ENCODE measurements around the gene MAOB.

The MAOB gene

GRCh38 chrX:43860646-43861370 lies 21.4 kb downstream of the MAOB start:
- DNase-seq = no peak

DNA sequence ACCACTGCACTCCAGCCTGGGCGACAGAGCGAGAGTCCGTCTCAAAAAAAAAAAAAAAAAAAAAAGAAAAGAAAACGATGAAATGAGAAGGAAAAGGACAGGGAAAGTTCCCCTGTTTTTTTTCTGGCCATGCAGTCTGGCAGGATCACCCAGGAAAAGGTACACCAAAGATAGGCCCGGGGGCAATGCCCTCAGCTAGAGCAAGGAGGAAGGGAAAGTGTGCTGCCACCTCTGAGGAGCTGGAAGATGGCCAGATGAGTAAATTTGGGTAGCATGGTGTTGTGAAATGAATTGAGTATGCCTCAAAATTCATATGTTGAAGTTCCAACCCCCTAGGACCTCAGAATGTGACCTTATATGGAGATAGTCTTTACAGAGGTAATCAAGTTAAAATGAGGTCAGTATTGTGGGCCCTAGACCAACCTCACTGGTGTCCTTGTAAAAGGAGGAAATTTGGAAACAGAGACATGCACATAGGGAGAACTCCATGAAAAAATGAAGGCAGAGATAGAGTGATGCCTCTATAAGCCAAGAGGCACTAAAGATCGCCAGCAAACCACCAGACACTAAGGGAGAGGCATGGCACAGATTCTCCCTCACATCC lies 28.9 kb downstream of the MAOB start:
- DNase-seq = no peak

DNA sequence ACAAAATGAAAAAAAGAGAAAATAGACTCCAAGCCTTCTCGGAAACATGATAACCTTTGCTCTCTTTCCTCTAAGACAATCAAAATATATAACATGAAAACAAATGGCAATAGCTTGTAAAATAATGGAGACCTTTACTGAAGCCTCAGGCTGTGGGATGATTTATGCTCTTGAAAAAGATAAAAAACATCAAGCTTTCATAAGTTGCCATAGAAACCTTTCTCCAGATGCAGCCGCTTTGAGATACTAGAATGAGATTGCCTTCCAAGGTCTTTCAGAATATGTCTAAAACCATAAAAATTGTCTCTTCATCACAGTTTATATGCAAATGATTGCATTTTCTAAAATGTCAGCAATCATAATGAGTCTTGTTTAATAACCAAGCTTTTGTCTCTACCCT lies 31.6 kb downstream of the MAOB start:
- no peak for DNase-seq

DNA sequence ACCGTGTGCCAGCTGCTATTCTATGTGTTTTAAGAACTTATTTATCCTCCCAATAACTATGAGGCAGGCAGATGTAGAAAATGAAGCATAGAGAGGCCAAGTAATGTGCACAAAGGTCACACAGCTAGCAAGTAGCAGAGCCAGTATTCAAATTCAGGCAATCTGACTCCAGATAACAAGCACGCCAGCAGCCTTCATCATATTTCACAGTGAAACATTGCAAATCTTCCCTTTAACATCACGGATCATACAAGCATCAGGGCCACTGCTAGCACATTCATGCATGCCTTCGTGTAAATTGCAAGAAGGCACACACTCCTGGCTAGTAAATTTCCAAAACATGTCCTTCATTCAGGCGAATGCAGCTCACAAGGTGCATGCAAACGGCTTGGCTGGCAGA lies 33.1 kb downstream of the MAOB start:
- no peak for DNase-seq

- no peak for DNase-seq
Observed at GRCh38 chrX:43847352-43847751, 34.9 kb downstream of the MAOB start.

- DNase-seq = no peak
Observed at GRCh38 chrX:43846558-43846957, 35.7 kb downstream of the MAOB start.

GRCh38 chrX:43845776-43846175 lies 36.5 kb downstream of the MAOB start:
- DNase-seq = no peak

- DNase-seq = no peak
Observed at GRCh38 chrX:43840265-43840664, 42.0 kb downstream of the MAOB start.

GRCh38 chrX:43836435-43837184 lies 45.6 kb downstream of the MAOB start:
- DNase-seq = peak in 1 of 2 donors; percentile 24

GRCh38 chrX:43835559-43835958 lies 46.7 kb downstream of the MAOB start:
- DNase-seq = no peak

GRCh38 chrX:43827791-43828190 lies 54.5 kb downstream of the MAOB start:
- no peak for DNase-seq

- no peak for DNase-seq
Observed at GRCh38 chrX:43822014-43822413, 60.2 kb downstream of the MAOB start.

- DNase-seq = no peak
Observed at GRCh38 chrX:43817444-43817843, 64.8 kb downstream of the MAOB start.

DNA sequence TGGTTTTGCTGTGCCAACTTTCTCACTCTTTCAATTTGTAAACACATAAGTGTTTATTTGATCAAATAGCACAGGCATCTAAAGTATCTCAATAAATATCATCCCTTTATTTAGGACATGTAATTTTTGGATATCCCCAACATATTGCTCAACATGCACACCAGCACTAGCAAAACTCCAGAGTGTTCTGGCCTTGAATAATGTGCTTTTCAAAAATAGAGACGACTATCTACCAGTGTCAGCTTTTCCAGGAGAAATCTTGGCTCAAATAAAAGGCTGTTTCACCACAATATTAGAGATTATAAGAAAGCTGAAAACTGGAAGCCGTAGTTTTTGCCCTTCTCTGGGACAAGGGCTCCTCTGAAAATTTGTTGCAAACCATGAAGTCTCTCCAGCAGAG lies 67.0 kb downstream of the MAOB start:
- no peak for DNase-seq

- DNase-seq = peak in 1 of 2 donors; percentile 3
Observed at GRCh38 chrX:43813898-43814297, 68.4 kb downstream of the MAOB start.

- no peak for DNase-seq
Observed at GRCh38 chrX:43813319-43813718, 68.9 kb downstream of the MAOB start.

- DNase-seq = no peak
Observed at GRCh38 chrX:43809463-43809862, 72.8 kb downstream of the MAOB start.

DNA sequence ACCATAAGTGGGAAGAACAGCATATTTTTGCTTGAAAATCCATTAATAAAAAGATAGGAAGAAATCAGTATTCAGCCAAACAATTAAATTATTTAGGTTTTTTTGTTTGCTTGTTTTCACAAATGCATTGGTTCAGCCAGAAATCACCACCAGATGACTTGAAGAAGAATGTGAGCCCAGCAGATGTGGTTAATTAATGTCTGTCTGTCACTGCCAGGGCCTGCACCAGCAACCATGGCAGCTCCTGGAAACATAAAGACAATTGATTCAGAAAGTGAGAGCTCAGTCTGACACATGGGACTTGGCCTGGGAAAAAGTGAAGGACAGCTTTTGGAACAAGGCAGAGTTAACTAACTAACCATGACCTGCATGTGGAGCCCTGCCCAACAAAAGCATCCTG lies 74.0 kb downstream of the MAOB start:
- DNase-seq = no peak

- no peak for DNase-seq
Observed at GRCh38 chrX:43805579-43805978, 76.7 kb downstream of the MAOB start.

GRCh38 chrX:43804021-43804420 lies 78.2 kb downstream of the MAOB start:
- DNase-seq = no peak

DNA sequence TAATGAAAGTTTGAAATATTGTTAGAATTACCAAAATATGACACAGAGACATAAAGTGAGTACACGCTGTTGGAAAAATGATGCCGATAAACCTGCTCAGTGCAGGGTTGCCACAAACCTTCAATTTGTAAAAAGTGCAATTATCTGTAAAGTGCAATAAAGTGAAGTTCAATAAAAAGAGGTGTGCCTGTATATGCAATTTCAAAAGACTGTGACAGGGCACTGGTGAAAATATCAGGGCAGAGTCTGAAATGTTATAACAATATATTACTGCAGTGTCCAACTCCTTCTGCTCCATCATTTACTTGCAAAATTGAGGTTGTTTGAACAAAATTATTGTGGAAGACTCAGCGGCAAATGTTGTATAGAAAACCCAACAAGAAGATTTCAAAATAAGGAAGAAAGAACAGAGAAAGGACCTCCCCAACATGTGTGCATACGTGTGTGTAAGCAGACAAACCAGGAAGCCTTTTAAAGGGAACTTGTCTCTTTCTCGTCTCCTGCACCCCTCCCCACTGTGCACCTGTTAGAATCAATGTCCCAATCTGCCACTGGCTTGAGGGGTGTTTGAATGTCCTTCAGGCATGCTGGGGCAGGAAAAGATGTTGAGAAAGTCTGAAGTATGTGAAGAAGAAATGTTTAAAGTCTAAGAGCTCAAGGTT lies 96.2 kb downstream of the MAOB start:
- no peak for DNase-seq

DNA sequence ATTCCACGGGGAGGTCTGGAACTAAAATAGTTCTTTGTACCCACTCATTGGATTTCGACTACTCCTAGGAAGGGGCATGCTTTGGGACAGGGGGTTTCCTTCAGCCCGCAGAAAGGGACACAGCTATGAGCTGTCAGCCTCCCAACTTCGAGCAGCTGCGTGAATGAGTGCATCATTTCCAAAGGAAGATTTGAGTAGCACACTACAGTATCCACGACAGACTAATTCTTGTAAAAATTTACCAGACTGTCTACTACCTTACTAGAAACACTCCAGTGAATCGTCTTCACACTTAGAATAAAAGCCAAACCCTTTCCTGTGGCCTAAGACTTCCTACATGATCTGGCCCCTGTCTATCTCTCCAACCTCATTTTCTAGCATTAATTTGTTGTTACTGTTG lies 124.2 kb downstream of the MAOB start:
- no peak for DNase-seq

GRCh38 chrX:43756076-43756475 lies 126.2 kb downstream of the MAOB start:
- DNase-seq = no peak

DNA sequence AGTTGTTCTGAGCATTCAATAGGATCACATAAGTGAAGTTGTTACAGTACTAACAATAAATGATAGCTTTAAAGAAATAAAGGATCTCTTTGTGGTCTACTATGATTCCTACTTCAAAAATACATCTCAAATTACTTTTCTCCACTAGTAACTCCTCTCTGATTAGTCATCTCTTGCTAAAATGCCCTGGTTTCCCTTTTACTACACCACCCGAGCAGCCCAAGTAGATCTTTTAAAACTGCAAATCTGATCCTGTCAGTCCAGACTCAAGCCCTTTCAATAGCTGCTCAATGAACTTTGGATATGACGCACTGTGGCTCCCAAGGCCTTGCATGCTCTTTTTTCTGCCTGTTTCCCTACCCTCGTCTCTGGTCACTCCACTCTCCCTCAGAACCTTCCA lies 128.6 kb downstream of the MAOB start:
- no peak for DNase-seq

Measured in CD4-positive, alpha-beta T cell treated with Interleukin-4 for 1 hour (primary cell).